ENCODE measurements around the gene KRTCAP3. TPM values are rescaled to one million over a fixed set of nuclear protein-coding genes. Genes with fewer than 3 reads are reported as not detected.

KRTCAP3 gene
- polyA plus RNA-seq, 1 donor from 2014 or later: 2.3 TPM

- no peak for TF ChIP-seq RAD21 (conservative IDR thresholded peaks at IDR 0.05)
- TF ChIP-seq MXI1 (conservative IDR thresholded peaks at IDR 0.05; ENCODE audit: poor library complexity, severe bottlenecking): no peak
- no peak for TF ChIP-seq EZH2 (IDR thresholded peaks at IDR 0.05; ENCODE audit: borderline replicate concordance, insufficient read depth, low read length, poor library complexity, severe bottlenecking)
- no peak for TF ChIP-seq EP300 (conservative IDR thresholded peaks at IDR 0.05; ENCODE audit: poor library complexity, severe bottlenecking)
- no peak for TF ChIP-seq POLR2AphosphoS5 (IDR thresholded peaks at IDR 0.05)
- TF ChIP-seq CTCF (IDR thresholded peaks at IDR 0.05; ENCODE audit: poor library complexity, severe bottlenecking): no peak
- no peak for TF ChIP-seq REST (IDR thresholded peaks at IDR 0.05; ENCODE audit: borderline replicate concordance)
- no peak for TF ChIP-seq SMC3 (conservative IDR thresholded peaks at IDR 0.05; ENCODE audit: poor library complexity)
- TF ChIP-seq TAF1 (IDR thresholded peaks at IDR 0.05; ENCODE audit: low read depth): no peak
- Histone ChIP-seq H3K27me3 (ENCODE audit: insufficient read depth, low read depth, low read length) (no peaks in the 10 kb centered on the region), H3K4me3 (ENCODE audit: low read length) (no peak overlapping the region), H3K4me2 (ENCODE audit: low read length) (no peak overlapping the region), H3K27ac (ENCODE audit: low read length) (no peak overlapping the region), H3K36me3 (ENCODE audit: insufficient read depth, low read length) (no peaks in the 10 kb centered on the region), H4K20me1 (ENCODE audit: insufficient read depth) (no peaks in the 10 kb centered on the region), H3F3A (ENCODE audit: insufficient read depth, low read length, poor library complexity, severe bottlenecking) (no peaks in the 10 kb centered on the region), H3K9me2 (ENCODE audit: insufficient read depth, low read length) (no peaks in the 10 kb centered on the region), H3K79me2 (replicated peaks; ENCODE audit: insufficient read depth, low read length) (no peaks in the 10 kb centered on the region), H2AFZ (ENCODE audit: low read depth, low read length) (no peak overlapping the region), H3K9ac (ENCODE audit: low read length) (no peak overlapping the region), H3K9me3 (ENCODE audit: low read length) (no peaks in the 10 kb centered on the region)
Measured at GRCh38 chr2:27451095-27451494, 8.9 kb downstream of the KRTCAP3 start.

- Histone ChIP-seq H3K79me2 (replicated peaks; ENCODE audit: insufficient read depth, low read length) (no peaks in the 10 kb centered on the region), H3K36me3 (ENCODE audit: insufficient read depth, low read length) (no peaks in the 10 kb centered on the region), H3K9me3 (ENCODE audit: low read length) (no peaks in the 10 kb centered on the region), H4K20me1 (ENCODE audit: insufficient read depth) (no peaks in the 10 kb centered on the region), H2AFZ (ENCODE audit: low read depth, low read length) (no peak overlapping the region), H3K4me2 (ENCODE audit: low read length) (no peak overlapping the region), H3K9ac (ENCODE audit: low read length) (no peak overlapping the region), H3K27me3 (ENCODE audit: insufficient read depth, low read depth, low read length) (no peaks in the 10 kb centered on the region), H3K27ac (ENCODE audit: low read length) (no peak overlapping the region), H3K4me3 (ENCODE audit: low read length) (no peak overlapping the region), H3F3A (ENCODE audit: insufficient read depth, low read length, poor library complexity, severe bottlenecking) (no peaks in the 10 kb centered on the region), H3K9me2 (ENCODE audit: insufficient read depth, low read length) (no peaks in the 10 kb centered on the region)
- no peak for TF ChIP-seq POLR2AphosphoS5 (IDR thresholded peaks at IDR 0.05)
- no peak for TF ChIP-seq RAD21 (conservative IDR thresholded peaks at IDR 0.05)
- no peak for TF ChIP-seq TAF1 (IDR thresholded peaks at IDR 0.05; ENCODE audit: low read depth)
Measured at GRCh38 chr2:27453968-27454367, 11.8 kb downstream of the KRTCAP3 start.

- TF ChIP-seq RAD21 (conservative IDR thresholded peaks at IDR 0.05) (no peak), EP300 (conservative IDR thresholded peaks at IDR 0.05; ENCODE audit: poor library complexity, severe bottlenecking) (no peak), TAF1 (IDR thresholded peaks at IDR 0.05; ENCODE audit: low read depth) (no peak), MXI1 (conservative IDR thresholded peaks at IDR 0.05; ENCODE audit: poor library complexity, severe bottlenecking) (no peak), EZH2 (IDR thresholded peaks at IDR 0.05; ENCODE audit: borderline replicate concordance, insufficient read depth, low read length, poor library complexity, severe bottlenecking) (no peak), CTCF (IDR thresholded peaks at IDR 0.05; ENCODE audit: poor library complexity, severe bottlenecking) (no peak), REST (IDR thresholded peaks at IDR 0.05; ENCODE audit: borderline replicate concordance) (no peak), POLR2AphosphoS5 (IDR thresholded peaks at IDR 0.05) (no peak), SMC3 (conservative IDR thresholded peaks at IDR 0.05; ENCODE audit: poor library complexity) (no peak)
- no peaks in the 10 kb centered on the region for H3K79me2 ChIP-seq (replicated peaks; ENCODE audit: insufficient read depth, low read length)
- no peaks in the 10 kb centered on the region for H3K9me2 ChIP-seq (ENCODE audit: insufficient read depth, low read length)
- no peak overlapping the region for H3K4me2 ChIP-seq (ENCODE audit: low read length)
- no peaks in the 10 kb centered on the region for H4K20me1 ChIP-seq (ENCODE audit: insufficient read depth)
- no peak overlapping the region for H3K4me3 ChIP-seq (ENCODE audit: low read length)
- H3K36me3 ChIP-seq (ENCODE audit: insufficient read depth, low read length): no peaks in the 10 kb centered on the region
- H3F3A ChIP-seq (ENCODE audit: insufficient read depth, low read length, poor library complexity, severe bottlenecking): no peaks in the 10 kb centered on the region
- H2AFZ ChIP-seq (ENCODE audit: low read depth, low read length): no peak overlapping the region
- no peak overlapping the region for H3K9ac ChIP-seq (ENCODE audit: low read length)
- H3K27me3 ChIP-seq (ENCODE audit: insufficient read depth, low read depth, low read length): no peaks in the 10 kb centered on the region
- H3K27ac ChIP-seq (ENCODE audit: low read length): no peak overlapping the region
- H3K9me3 ChIP-seq (ENCODE audit: low read length): no peaks in the 10 kb centered on the region
Measured at GRCh38 chr2:27461118-27461517, 18.9 kb downstream of the KRTCAP3 start.
